ENCODE data around the gene SLCO1C1. TPM values are rescaled to one million over a fixed set of nuclear protein-coding genes. Genes with fewer than 3 reads are reported as not detected.
A peak's percentile ranks its signal among the peaks of the same experiment; 100 is the strongest.

The SLCO1C1 gene
- total and polyA plus RNA-seq, 2 donors (not counting 3 experiments of a cell fraction or from before 2014, with no cell fraction given): 0.07 to 0.66 TPM

GRCh38 chr12:20722142-20722541 lies 27.0 kb downstream of the SLCO1C1 start:
- no peaks in the 10 kb centered on the region for H3K79me2 ChIP-seq (ENCODE audit: control insufficient read depth, insufficient read depth, low read length)
- no peaks in the 10 kb centered on the region for H3K4me1 ChIP-seq (ENCODE audit: control insufficient read depth, extremely low read depth, insufficient read depth, low read length)
- H3K9me1 ChIP-seq (replicated peaks; ENCODE audit: control insufficient read depth, extremely low read depth, insufficient read depth, low read length): no peaks in the 10 kb centered on the region
- no peaks in the 10 kb centered on the region for H3K27me3 ChIP-seq (ENCODE audit: control insufficient read depth in 2 of 2, insufficient read depth in 2 of 2, low read length in 2 of 2)
- ChIA-PET POLR2A (no interaction called here), CTCF (no interaction called here)
- BruUV-seq (replicated peaks): no TSS peak
- H3K4me2 ChIP-seq (ENCODE audit: insufficient read depth, low read length): no peak overlapping the region
- H3K9me3 ChIP-seq (replicated peaks; ENCODE audit: control insufficient read depth, insufficient read depth, low read length): no peaks in the 10 kb centered on the region
- H3K36me3 ChIP-seq (ENCODE audit: control insufficient read depth in 2 of 2, extremely low read depth in 1 of 2, insufficient read depth in 2 of 2, low read length in 2 of 2): no peaks in the 10 kb centered on the region
- dilution Hi-C loops (cut with MboI; ENCODE audit: extremely low pct_ligation_motif_present, low sequenced_read_pairs): no loop called here
- FAIRE-seq (peak; percentile 57), DNase-seq (ENCODE audit: low read depth, low spot score) (peak; percentile 20)
- no peak overlapping the region for H2AFZ ChIP-seq (ENCODE audit: low read depth, low read length)
- H4K20me1 ChIP-seq (replicated peaks; ENCODE audit: control insufficient read depth, extremely low read depth, insufficient read depth, low read length): no peaks in the 10 kb centered on the region
- TF ChIP-seq GATA2 (IDR thresholded peaks at IDR 0.05; ENCODE audit: insufficient read depth, insufficient read length, low read depth, low read length) (peak; percentile 88), EZH2 (IDR thresholded peaks at IDR 0.05; ENCODE audit: borderline replicate concordance, low read depth, low read length, severe bottlenecking) (no peak)
- intact Hi-C loops (cut with micrococcal nuclease): no loop called here
- H3K4me3 ChIP-seq (replicated peaks in 1 of 3; ENCODE audit: insufficient read depth in 1 of 3, low read depth in 1 of 3, low read length in 3 of 3): no peak overlapping the region
- H3K9ac ChIP-seq (replicated peaks; ENCODE audit: extremely low read depth, insufficient read depth, low read length): no peak overlapping the region
- H3K27ac ChIP-seq (ENCODE audit: insufficient read depth, low read depth, low read length): no peak overlapping the region

GRCh38 chr12:20731274-20731673 lies 36.1 kb downstream of the SLCO1C1 start:
- TF ChIP-seq CTCF (IDR thresholded peaks at IDR 0.05; ENCODE audit: extremely low read depth in 1 of 2, insufficient read depth in 1 of 2, low read depth in 1 of 2, low read length in 2 of 2) (no peak), EZH2 (IDR thresholded peaks at IDR 0.05; ENCODE audit: borderline replicate concordance, low read depth, low read length, severe bottlenecking) (no peak), GATA2 (IDR thresholded peaks at IDR 0.05; ENCODE audit: insufficient read depth, insufficient read length, low read depth, low read length) (no peak), MYC (IDR thresholded peaks at IDR 0.05; ENCODE audit: low read depth, low read length) (no peak), MAX (IDR thresholded peaks at IDR 0.05; ENCODE audit: insufficient read depth, insufficient read length) (no peak), POLR2AphosphoS5 (IDR thresholded peaks at IDR 0.05; ENCODE audit: insufficient read depth, low read depth, low read length) (no peak), POLR2A (IDR thresholded peaks at IDR 0.05; ENCODE audit: low read depth, low read length) (no peak), FOS (IDR thresholded peaks at IDR 0.05; ENCODE audit: borderline replicate concordance, insufficient read depth, low read length) (no peak), JUN (IDR thresholded peaks at IDR 0.05; ENCODE audit: borderline replicate concordance, insufficient read depth, insufficient read length, low read depth) (no peak)
- intact Hi-C loops (cut with micrococcal nuclease): loop anchor here (1.0 kb wide), 1 partner anchor 439 kb away; no protein-coding TSS in a partner anchor
- Histone ChIP-seq H3K4me3 (replicated peaks in 1 of 3; ENCODE audit: insufficient read depth in 1 of 3, low read depth in 1 of 3, low read length in 3 of 3) (no peak overlapping the region), H3K4me1 (ENCODE audit: control insufficient read depth, extremely low read depth, insufficient read depth, low read length) (no peaks in the 10 kb centered on the region), H2AFZ (ENCODE audit: low read depth, low read length) (no peak overlapping the region), H3K27me3 (ENCODE audit: control insufficient read depth in 2 of 2, insufficient read depth in 2 of 2, low read length in 2 of 2) (no peaks in the 10 kb centered on the region), H3K36me3 (ENCODE audit: control insufficient read depth in 2 of 2, extremely low read depth in 1 of 2, insufficient read depth in 2 of 2, low read length in 2 of 2) (no peaks in the 10 kb centered on the region), H3K79me2 (ENCODE audit: control insufficient read depth, insufficient read depth, low read length) (no peaks in the 10 kb centered on the region), H3K9ac (replicated peaks; ENCODE audit: extremely low read depth, insufficient read depth, low read length) (no peak overlapping the region), H3K9me3 (replicated peaks; ENCODE audit: control insufficient read depth, insufficient read depth, low read length) (no peaks in the 10 kb centered on the region), H4K20me1 (replicated peaks; ENCODE audit: control insufficient read depth, extremely low read depth, insufficient read depth, low read length) (no peaks in the 10 kb centered on the region), H3K9me1 (replicated peaks; ENCODE audit: control insufficient read depth, extremely low read depth, insufficient read depth, low read length) (no peaks in the 10 kb centered on the region), H3K27ac (ENCODE audit: insufficient read depth, low read depth, low read length) (no peak overlapping the region), H3K4me2 (ENCODE audit: insufficient read depth, low read length) (no peak overlapping the region)
- FAIRE-seq: peak; percentile 56
- no peak for DNase-seq (ENCODE audit: low read depth, low spot score)
- ChIA-PET POLR2A (no interaction called here), CTCF (no interaction called here)
- dilution Hi-C loops (cut with MboI; ENCODE audit: extremely low pct_ligation_motif_present, low sequenced_read_pairs): no loop called here
- no TSS peak for BruUV-seq (replicated peaks)

All from endothelial cell of umbilical vein (primary cell).